HG02571 (cell line): Measurements from ENCODE around the gene ZNF775.

Source experiments
- ATAC-seq: cut with Tn5 transposase; IDR thresholded peaks from one replicate; pipeline ENCODE4 v1.9.1; 2021; ENCODE audit warnings: mild to moderate bottlenecking, moderate library complexity; ENCODE audit not compliant: unreplicated experiment

The ZNF775 gene

DNA sequence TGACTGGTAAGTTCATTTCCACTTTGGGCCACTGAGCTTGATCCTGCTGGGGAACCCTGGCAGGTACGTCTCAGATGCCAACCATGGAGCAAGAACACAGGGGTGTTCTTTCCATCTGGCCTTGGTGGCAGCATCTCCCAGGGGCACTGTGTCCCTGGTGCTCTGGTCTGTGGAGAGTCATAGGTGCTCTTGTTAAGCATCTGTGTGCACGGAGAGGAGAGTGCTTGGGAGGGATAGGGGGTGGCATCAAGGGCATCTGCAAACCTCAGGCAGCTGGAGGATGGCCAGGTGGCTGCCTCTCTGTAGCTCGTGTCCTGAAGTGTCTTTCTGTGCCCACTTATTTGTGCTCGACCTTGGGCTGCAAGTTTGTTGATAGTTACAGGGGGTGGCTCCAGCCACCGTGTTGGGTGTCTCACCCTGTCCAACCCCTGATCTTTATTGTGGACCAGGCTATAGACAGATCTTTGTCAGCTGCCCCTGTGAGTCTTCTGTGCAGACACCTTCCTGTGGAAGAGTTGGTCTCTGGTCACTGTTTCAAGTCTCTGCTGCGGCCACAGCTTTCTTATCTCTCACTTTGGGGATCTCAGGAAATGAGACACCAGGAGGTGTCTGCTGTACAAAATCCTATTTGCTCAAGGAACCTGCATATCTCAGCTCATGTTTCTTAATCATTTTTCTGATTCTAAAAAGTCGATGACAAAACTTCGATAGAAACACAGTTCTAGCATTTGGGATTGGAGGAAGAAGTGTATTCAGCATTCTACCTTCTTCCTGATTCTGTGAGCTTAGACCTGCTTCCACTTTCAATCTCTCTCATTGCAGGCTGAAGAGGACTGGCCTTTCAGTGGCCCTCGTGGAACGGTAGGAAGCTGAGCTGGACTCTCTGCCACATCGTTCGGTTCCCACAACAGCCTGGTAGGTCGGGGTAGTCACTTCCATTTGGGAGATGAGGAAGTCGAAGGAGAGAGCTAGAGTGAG, 54.1 kb downstream of the ZNF775 start:
- no peak for ATAC-seq

DNA sequence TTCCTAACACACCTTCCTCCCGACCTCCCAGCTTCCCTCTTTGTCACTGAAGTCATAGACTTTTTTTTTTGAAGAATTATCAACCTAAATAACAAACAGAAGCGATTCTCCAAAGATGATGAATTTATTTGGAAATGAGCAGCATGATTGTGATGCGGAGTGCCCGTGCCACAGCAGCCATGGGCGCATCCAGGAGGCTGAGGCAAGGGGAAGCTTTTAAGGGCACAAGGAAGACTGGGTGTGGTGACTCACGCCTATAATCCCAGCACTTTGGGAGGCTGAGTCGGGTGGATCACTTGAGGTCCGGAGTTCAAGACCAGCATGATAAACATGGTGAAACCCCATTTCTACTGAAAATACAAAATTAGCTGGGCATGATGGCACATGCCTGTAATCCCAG, 55.1 kb downstream of the ZNF775 start:
- no peak for ATAC-seq

DNA sequence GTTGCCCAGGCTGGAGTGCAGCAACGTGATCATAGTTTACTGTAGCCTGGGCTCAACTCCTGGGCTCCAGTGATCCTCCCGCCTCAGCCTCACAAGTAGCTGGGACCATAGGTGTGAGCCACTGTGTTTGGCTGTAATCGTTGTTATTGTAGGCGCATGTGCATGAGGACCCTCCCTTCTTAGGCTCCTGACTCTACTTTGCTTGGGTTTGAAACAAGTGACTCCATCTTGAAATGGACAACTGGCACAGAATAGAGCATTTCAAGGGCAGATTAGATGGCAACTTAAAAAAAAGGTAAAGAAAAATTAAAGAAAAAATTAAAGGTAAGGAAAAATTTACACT, 55.9 kb downstream of the ZNF775 start:
- no peak for ATAC-seq

DNA sequence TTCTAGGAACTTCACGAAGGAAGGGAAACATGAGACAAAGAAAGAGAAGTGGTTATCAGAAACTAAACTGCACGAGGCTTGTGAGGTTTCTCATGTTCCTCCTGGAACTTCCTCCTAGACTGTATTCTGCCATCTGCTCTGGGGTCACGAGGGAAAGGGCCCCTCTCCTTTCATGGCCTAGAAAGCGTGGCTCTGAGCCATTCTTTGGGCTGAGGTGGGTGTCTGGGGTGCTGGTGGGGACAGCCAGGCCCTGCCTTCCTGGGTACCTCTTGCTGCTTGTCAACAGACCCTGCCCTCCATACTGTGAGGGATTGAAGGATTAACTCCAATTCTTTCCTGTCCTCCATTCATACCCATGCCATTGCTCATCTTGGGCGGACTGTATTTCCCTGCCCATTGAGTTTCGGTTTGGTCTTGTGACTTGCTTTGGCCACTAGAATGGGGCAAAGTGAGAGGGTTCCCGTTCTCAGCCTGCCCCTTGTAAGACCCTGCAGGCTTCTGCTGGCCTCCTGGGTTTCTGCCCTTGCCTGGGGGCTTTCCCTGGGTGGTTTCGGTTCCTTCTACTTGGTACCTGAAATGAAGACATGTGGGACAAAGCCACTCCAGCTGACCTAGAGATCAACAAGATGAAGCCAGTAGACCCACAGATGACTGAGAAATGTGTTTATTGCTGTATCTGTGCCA, 56.4 kb downstream of the ZNF775 start:
- ATAC-seq, result peak; percentile 94

DNA sequence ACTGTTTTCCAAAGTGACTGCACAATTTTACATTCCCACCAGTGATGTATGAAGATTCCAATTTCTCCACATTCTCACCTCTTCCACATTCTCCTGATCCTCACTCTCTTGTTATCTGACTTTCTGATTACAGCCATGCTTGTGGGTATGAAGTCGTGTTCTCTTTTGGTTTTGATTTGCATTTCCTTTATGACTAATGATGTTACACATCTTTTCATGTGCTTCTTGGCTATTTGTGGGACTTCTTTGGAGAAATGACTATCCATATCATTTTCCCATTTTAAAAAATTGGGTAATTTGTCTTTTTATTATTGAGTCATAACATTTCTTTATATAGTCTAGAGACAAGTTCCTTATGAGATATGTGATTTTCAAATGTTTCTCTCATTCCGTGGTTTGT, 60.8 kb downstream of the ZNF775 start:
- no peak for ATAC-seq

DNA sequence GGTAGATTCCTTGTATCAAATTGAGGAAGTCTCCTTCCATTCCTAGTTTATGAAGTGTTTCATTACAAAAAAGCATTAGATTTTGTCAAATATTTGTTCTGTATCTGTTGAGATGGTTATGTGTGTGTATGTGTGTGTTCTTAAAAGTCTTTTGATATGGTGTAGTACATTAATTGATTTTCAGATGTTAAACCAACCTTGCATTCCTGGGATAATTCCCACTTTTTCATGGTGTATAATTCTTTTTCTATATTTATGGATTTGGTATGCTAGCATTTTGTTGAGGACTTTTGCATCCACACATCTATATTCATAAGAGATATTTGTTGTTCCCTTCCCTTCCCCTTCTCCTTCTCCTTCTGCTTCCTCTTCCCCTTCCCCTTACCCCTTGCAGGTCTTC, 62.4 kb downstream of the ZNF775 start:
- ATAC-seq, result no peak

DNA sequence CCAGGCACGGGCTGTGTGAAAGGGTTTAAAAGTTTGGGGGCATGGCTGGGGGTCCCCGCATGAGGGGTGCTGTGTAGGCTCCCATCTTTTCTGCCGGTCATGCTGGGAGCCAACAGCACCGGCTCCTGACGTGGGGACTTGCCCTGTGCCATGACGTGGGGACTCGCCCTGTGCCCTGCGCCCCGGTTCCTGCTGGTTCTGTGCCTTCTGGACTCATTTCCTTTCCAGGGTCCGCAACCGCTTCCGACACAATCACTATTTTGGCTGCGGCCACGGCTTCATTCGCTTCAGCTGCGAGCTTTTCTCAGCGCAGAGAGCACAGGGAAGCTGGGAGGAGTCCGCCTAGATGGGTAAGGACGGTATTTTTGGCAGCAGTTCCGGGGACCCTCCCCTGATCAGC, 63.7 kb downstream of the ZNF775 start:
- ATAC-seq, result no peak

DNA sequence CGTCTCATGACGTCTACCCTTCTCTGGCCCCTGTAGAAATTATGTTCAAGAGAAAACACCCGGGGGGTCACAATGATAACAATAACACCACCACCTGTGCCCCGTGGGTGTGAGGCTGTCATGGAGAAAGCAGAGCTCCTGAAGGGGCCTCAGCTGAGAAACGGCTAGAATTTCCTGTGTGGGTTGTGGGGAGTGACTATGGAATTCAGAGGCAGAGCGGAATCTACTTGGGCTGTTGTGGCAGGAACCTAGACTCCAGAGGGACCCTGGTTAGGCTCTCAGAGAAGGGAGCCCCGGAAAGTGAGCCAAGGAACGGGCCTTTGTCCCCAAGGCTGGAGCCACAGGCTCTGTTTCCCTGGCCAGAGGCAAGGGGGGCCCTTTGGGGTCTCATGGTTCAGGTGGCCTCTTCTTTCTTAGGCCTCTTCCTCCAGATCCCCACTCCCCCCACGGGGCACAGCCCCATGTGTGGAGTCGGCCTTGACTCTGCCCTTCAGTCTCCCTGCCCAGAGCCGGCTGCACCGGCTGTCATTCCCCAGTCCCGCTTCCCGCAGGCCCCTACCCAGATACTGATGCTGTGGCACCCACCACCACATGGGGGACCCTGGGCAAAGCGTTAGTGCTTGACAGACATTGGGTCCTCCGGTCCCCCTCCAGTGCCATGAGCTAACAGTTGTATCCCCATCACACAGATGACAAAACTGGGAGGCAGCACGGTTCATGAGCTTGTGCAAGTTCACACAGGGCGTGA, 64.8 kb downstream of the ZNF775 start:
- ATAC-seq, result no peak

DNA sequence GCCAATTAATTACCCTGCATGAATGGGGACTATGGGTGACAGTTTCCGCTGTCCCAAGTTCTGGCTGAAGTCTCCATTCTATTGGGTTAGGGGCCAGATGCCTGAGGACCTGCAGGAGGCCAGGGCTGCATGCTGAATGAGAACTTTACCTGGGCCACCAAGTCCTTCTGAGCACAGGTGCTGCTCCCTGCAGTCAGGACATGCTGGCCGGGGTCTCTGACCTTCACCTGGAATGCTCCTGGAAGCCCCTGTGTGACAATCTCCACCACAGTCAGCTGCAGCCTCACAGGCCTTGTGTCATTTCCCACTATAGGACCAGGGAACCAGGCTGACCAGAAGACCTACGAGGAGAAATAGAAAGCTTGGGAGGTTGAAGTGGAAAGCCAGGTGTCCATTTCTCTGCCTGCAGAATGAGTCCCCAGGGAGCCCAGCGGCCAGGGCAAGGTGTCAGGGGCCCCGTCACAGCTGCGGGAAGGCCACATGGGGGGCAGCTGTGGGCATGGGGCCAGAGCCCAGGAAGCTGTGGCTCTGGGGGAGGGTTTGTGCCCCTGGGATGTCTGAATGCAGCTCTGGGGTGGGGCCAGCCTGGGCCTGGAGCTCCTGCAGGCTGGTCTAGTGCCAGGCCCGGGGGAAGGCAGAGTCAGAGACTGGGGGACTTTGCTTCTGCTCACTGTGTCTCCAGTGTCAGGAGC, 65.7 kb downstream of the ZNF775 start:
- ATAC-seq, result no peak

DNA sequence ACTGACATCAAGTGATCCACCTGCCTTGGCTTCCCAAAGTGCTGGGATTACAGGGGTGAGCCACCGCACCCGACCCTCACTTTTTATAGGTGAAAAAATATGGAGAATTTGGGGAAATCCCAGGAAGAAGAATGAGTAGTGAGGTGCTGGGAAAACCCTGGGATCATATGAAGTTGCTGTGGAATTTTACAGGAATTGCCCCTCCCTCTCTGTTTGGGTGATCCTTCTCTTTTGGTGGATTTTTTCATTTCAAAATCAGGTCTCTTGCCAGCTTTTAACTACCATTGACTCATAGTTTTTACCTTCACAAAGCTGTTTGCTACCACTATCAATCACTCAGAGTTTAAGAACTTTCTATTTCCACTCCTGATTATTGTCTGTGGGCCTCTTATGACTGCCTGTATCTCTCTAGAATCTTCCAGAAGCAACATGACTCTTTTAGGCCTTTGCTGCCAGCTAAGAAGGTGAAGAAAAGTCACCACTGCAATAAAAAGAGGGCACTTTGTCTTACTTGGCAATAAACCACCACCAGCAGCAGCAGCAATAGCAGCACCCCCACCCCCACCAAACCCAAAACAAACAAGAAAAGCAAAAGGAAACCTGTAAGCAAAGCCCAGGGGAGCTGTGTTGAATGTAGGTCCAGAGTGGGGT, 67.3 kb downstream of the ZNF775 start:
- ATAC-seq, result no peak
